ENCODE results near the gene PRDM15.

PRDM15 gene

GRCh38 chr21:41879190-41879998 is at the start of gene PRDM15:
Gene PRDM15 (minus strand): TSS chr21:41879344. CDS start chr21:41860363, 18,981 bp downstream.
- DNase-seq: peak in 54 of 56 donors; percentile 33 to 88 (median 74)

GRCh38 chr21:41928621-41929220 is 49.6 kb upstream of the PRDM15 start:
- DNase-seq: no peak

GRCh38 chr21:41927727-41928409 is 48.7 kb upstream of the PRDM15 start:
- DNase-seq: peak in 1 of 56 donors; percentile 16

- DNase-seq: no peak
These were observed 47.6 kb upstream of the PRDM15 start for GRCh38 chr21:41926807-41927171.

DNA sequence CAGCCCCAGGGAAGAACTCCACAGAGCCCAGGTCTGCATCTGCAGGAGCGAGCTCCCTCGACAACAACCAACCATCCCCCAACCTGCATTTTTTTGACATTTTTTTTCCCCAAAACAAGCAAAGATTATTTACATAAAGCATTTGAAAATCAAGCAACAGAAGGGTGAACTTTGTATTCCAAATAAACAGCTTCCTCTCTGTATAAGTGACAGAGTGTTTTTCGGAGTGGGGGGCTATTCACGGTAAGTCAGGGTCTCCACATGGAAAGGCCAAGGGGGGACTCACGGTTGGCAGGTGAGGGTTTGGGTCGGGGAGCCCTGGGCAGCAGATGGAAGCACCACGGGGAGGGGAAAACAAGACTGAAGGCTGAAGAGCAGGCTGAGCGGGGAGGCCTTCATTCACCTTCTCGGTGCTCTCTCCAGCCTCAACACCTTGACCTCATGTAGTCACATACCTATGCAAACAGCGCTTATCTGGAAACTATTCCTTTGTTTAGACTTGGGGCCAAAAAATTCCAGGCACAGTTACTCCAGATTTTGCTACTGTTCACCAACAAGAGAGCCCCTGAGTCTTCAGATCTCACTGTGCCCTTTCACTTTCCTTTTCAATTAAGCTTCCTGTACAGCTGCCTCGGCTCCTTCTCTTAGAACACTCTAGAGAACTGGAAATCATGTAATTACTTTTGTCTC is 47.1 kb upstream of the PRDM15 start:
- DNase-seq: peak in 1 of 56 donors; percentile 39

DNA sequence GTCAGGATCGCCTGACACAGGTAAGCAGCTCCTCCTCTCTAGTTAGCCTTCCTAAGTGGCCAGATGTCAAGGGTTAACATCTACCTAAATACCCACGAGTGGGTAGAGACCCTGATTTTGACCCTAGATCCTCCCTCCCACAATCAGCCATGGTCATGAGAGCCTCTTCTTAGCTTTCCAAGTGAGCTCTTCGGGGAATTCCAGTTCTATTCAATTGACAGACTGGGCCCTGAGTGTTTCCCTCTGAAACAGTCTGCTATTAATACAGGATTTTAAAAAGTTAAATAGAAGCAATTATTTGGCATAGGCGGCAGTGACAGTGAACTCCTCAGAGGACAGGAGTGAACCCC is 46.6 kb upstream of the PRDM15 start:
- DNase-seq: no peak

DNA sequence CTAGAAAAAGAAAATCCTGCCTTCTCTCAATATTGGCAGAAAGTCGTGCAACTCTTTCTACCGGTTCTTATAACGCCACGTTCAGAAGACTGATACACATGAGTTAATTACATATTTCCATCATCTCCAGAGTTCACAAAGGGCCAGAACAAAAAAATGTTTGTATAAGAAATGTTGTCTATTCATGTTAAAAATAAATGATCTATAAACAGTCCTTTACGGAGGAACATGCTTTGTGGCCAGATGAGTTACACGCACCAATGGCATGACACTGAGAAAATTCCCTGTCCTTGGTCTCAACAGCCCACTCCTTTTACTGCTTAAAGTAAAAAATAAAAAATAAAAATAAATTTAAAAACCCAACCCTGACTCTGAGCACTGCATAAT is 45.2 kb upstream of the PRDM15 start:
- no peak for DNase-seq

DNA sequence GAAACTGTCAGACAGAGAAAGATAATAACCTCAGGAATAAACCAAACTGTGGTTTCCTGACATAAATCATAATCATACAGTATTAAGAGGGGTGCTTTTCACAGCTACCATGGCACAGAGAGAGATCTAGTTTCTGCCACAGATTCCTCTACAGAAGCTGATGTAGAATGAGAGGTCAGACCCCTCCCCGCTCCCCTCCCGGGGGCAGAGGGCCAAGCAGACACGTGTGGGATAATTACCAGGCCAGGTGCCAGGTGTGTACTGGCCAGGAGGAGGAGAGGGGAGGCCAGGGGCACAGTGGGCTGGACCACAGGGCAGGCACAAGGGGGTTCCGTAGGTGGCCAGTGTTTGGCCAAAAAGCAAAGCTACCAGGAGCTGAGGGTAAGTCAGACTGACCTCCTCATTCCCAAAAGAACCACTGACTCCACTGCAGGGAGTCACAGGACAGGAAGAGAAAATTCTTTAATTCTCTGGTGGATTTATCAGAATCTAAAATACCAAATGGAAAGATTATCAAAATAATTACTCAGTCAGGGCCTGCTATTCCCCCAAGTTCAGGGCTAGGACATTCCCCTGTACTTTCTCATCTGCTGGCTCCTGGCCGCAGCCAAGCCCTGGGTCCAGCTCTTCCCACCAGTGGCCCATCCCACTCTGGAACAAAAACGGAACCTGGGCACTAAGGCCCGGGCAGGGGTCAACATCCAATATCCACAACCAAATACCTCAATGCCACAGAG is 44.7 kb upstream of the PRDM15 start:
- DNase-seq: no peak

DNA sequence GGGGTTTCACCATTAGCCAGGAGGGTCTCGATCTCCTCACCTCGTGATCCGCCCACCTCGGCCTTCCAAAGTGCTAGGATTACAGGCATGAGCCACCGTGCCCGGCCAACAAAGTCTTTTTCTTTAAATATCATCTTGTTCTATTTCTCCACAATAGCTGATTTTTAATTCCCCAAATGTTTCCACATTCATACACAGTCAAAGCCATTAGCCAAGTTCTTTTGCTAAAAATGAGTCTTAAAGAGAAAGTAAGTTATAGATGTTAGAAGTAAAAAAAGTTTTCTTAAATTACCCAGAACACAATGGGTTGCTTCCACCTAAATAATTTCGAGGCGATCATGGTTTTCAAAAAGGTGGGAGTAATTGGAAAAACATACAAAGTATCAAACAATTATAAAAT is 44.0 kb upstream of the PRDM15 start:
- DNase-seq: no peak

DNA sequence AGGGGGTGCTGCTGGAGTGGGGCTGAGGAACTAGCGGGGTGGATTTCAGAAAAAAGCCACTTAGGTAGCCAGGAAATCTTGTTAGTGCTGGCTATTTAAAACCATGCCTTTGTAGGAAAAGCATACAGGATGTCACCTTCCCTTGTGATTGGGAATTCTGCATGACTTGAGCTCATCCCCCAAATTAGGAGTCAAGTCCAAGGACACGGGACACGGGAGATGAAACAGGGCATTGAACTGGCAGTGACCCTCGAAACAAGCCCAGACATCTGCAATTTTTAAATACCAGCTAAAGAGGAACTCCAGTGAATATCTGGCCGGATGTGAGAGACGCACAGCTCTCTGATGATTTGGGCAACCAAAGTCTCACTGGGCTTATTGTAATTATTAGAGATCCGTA is 41.9 kb upstream of the PRDM15 start:
- DNase-seq: no peak

DNA sequence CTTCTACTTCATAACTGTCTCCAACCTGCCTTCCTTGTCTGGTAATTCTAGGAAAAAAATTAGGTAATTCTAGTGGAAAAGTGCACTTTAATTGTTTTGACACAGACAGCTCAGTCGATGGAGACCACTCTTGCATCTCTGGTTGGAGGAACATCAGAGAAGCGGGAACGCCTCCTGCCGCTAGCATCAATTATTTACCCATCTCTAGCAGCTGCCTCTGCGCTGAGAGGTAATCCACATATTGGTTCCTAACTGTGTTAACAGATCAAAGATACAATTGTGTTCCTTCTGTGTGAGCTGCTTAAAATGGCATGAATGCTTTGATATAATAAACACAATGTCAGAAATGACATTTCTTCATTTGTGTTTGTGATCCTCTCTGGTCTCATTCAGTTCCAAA is 41.3 kb upstream of the PRDM15 start:
- no peak for DNase-seq

GRCh38 chr21:41919666-41920398 is 40.7 kb upstream of the PRDM15 start:
- DNase-seq: no peak

DNA sequence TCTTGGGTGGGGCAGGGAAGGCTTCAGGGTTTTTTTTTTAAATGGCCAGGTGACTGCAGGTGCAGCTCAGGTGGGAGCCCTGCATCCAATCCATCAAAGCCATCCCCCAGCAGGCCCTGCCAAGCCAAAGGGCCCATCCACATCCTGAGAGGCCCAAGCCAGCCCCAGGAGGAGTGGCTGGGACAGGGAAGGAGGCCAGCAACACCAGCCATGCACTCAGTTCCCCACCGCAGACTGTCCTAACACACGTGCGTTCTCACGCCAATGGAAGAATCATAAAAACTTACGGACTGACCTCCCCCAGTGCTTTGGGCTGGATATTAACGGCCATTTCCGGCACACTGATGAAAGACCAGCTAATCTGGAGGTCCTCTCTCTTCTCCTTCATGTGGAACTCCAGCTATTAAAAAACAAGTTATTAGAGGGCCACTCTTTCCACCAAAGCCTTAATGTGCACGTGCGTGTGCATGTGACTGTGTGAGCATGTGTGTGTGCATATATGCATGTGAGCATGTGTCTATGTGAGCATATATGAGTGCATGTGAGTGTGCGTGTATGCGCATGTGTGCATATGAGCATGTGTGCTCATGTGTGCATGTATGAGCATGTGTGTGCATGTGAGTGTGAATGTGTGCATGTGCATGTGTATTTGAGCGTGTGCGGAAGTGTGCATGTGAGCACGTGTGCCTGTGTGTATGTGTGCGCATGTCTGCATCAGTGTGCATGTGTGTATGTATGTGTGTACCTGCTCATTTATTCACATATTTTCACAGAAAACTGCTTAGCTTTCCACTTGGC is 39.6 kb upstream of the PRDM15 start:
- DNase-seq: no peak

DNA sequence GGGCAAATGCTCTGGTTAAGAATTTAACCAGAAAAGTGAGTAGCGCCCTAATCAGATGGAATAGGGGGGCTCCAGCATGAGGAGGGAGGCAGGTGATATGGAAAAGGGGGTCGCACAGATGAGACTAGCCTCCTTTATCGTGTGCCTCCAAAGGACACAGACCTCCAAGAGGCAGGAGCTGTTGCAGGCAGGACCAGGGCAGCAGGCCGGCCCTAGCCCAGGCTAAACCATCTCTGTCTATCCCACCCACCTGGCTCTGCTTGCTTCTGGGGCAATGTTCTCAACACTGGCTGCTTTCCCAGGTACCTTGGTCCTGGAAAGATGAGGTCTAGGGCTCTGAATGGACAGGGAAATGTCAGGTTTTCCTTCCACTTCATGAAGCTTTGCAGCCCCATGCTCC is 38.4 kb upstream of the PRDM15 start:
- no peak for DNase-seq

- no peak for DNase-seq
These were observed 37.8 kb upstream of the PRDM15 start for GRCh38 chr21:41916888-41917433.

DNA sequence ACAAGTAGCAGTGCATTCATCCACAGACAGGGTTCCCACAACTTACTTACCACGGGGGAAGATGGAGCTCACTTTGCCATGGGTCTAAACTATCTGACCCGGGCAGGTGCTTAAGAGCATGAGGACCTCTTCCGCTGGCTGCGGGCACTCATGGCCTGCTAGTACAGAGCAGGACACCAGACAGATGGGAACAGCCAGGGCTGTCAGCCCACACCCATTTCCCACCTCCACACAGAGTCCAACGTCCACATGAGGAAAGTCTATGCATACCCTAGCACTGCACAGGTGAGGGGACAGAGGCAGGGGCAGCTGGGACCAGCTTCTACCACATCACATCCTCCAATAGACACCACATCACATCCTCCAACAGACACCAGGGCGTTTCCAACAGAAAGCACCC is 35.8 kb upstream of the PRDM15 start:
- DNase-seq: no peak

GRCh38 chr21:41914358-41914757 is 35.2 kb upstream of the PRDM15 start:
- DNase-seq: no peak

DNA sequence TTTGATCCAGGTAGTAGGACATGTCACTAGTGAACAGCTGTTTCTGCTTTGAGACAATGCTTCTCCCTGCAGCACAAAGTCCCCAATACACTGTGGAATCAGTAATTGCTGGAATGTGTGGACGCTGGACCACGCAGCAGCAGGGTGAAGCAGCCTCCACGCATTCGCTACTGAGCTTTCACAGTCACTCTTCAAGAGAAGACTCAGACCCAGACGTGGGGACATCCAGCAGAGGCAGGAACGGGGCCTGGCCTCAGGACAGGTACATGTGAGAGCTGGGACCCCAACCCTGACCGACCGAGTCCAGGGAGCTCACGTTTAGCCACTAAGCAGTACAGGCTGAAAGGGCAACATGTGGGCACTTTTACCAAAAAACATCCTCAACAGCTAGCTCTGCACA is 34.1 kb upstream of the PRDM15 start:
- no peak for DNase-seq

- no peak for DNase-seq
These were observed 29.7 kb upstream of the PRDM15 start for GRCh38 chr21:41908829-41909228.
